ENCODE measurements around the gene CAMKV.

Gene CAMKV

GRCh38 chr3:49896345-49896744, 26.6 kb upstream of the CAMKV start:
- Histone ChIP-seq H3K9ac (ENCODE audit: low read length) (no peak overlapping the region), H3K79me2 (ENCODE audit: low read length) (no peaks in the 10 kb centered on the region), H2AFZ (ENCODE audit: low read length) (no peak overlapping the region), H3K9me3 (replicated peaks; ENCODE audit: insufficient read depth, low read length) (no peaks in the 10 kb centered on the region), H3K27me3 (replicated peaks; ENCODE audit: insufficient read depth, low read length) (no peaks in the 10 kb centered on the region), H3K4me1 (ENCODE audit: low read length) (peaks cover 15% of the 10 kb centered on the region), H3K27ac (ENCODE audit: low read length) (no peak overlapping the region), H3K9me2 (replicated peaks; ENCODE audit: insufficient read depth, low read length) (no peaks in the 10 kb centered on the region), H3K36me3 (replicated peaks; ENCODE audit: insufficient read depth, low read length) (no peaks in the 10 kb centered on the region), H3K4me3 (ENCODE audit: low read length) (no peak overlapping the region), H3K4me2 (ENCODE audit: low read depth, low read length) (no peak overlapping the region), H4K20me1 (ENCODE audit: insufficient read depth, low read length) (no peaks in the 10 kb centered on the region), H3F3A (ENCODE audit: insufficient read depth, low read length) (no peaks in the 10 kb centered on the region)
- TF ChIP-seq EZH2phosphoT487 (IDR thresholded peaks at IDR 0.05; ENCODE audit: low read length) (no peak), CTCF (IDR thresholded peaks at IDR 0.05; ENCODE audit: low read length) (no peak), EZH2 (optimal IDR thresholded peaks at IDR 0.05; ENCODE audit: low read depth, low read length) (no peak)
- no peak for DNase-seq

DNA sequence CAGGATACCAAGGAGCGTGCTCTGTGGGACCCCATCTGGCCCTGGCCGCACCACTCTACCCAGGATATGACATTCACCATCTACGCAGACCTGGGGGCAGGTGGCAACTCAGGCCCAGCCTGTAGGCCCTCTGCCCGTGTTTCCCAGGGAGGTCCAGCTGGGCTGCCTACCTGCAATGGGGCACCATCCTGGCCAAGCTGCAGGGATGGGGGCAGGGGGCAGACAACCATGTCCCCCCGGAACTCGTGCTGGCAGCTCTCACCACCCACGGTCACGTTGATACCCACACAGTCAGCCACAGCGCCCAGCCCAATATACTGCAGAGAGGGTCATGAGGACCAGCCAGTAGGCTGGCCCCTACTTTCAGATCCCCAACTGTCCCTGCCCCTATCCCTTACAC, 26.1 kb upstream of the CAMKV start:
- Histone ChIP-seq H3K9me2 (replicated peaks; ENCODE audit: insufficient read depth, low read length) (no peaks in the 10 kb centered on the region), H3K36me3 (replicated peaks; ENCODE audit: insufficient read depth, low read length) (no peaks in the 10 kb centered on the region), H3K27ac (ENCODE audit: low read length) (no peak overlapping the region), H4K20me1 (ENCODE audit: insufficient read depth, low read length) (no peaks in the 10 kb centered on the region), H3K9ac (ENCODE audit: low read length) (no peak overlapping the region), H3K4me2 (ENCODE audit: low read depth, low read length) (no peak overlapping the region), H2AFZ (ENCODE audit: low read length) (no peak overlapping the region), H3F3A (ENCODE audit: insufficient read depth, low read length) (no peaks in the 10 kb centered on the region), H3K4me1 (ENCODE audit: low read length) (peaks cover 9% of the 10 kb centered on the region), H3K4me3 (ENCODE audit: low read length) (no peak overlapping the region), H3K79me2 (ENCODE audit: low read length) (no peaks in the 10 kb centered on the region), H3K27me3 (replicated peaks; ENCODE audit: insufficient read depth, low read length) (no peaks in the 10 kb centered on the region), H3K9me3 (replicated peaks; ENCODE audit: insufficient read depth, low read length) (no peaks in the 10 kb centered on the region)
- no peak for DNase-seq
- TF ChIP-seq EZH2 (optimal IDR thresholded peaks at IDR 0.05; ENCODE audit: low read depth, low read length) = no peak
- TF ChIP-seq CTCF (IDR thresholded peaks at IDR 0.05; ENCODE audit: low read length) = no peak
- no peak for TF ChIP-seq EZH2phosphoT487 (IDR thresholded peaks at IDR 0.05; ENCODE audit: low read length)

DNA sequence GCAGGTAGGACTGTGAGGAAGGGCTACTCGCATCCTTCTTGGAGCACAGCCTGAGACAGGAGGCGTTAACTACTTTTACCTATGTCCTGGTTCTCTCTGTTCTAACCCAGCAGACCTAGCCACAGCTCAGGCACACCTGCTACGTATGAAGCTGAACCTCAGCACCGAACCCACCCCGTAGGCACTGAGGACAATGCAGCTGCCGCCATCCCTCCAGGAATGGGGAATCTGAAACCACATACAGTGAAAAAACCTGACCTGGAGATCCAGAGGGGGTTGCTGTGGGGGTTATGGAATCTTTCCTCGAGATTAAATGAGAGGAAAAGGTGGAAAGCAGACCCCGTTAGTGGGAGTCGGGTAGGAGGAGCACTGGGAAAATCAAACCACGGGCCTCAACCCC, 19.6 kb upstream of the CAMKV start:
- Histone ChIP-seq H3K27me3 (replicated peaks; ENCODE audit: insufficient read depth, low read length) (no peaks in the 10 kb centered on the region), H3K4me3 (ENCODE audit: low read length) (no peak overlapping the region), H3K9me2 (replicated peaks; ENCODE audit: insufficient read depth, low read length) (no peaks in the 10 kb centered on the region), H3K9ac (ENCODE audit: low read length) (no peak overlapping the region), H3K27ac (ENCODE audit: low read length) (no peak overlapping the region), H2AFZ (ENCODE audit: low read length) (no peak overlapping the region), H3K4me2 (ENCODE audit: low read depth, low read length) (no peak overlapping the region), H3F3A (ENCODE audit: insufficient read depth, low read length) (no peaks in the 10 kb centered on the region), H3K36me3 (replicated peaks; ENCODE audit: insufficient read depth, low read length) (no peaks in the 10 kb centered on the region), H3K79me2 (ENCODE audit: low read length) (no peaks in the 10 kb centered on the region), H4K20me1 (ENCODE audit: insufficient read depth, low read length) (no peaks in the 10 kb centered on the region), H3K4me1 (ENCODE audit: low read length) (no peaks in the 10 kb centered on the region), H3K9me3 (replicated peaks; ENCODE audit: insufficient read depth, low read length) (no peaks in the 10 kb centered on the region)
- DNase-seq = no peak
- TF ChIP-seq EZH2phosphoT487 (IDR thresholded peaks at IDR 0.05; ENCODE audit: low read length) (no peak), EZH2 (optimal IDR thresholded peaks at IDR 0.05; ENCODE audit: low read depth, low read length) (no peak), CTCF (IDR thresholded peaks at IDR 0.05; ENCODE audit: low read length) (no peak)

All from MM.1S (cell line).